ENCODE data around the gene ZBTB20. TPM values are rescaled to one million over a fixed set of nuclear protein-coding genes. Genes with fewer than 3 reads are reported as not detected.

Gene ZBTB20
- total RNA-seq, 3 donors from 2014 or later, result 62.9 to 150 (median 109) TPM

DNA sequence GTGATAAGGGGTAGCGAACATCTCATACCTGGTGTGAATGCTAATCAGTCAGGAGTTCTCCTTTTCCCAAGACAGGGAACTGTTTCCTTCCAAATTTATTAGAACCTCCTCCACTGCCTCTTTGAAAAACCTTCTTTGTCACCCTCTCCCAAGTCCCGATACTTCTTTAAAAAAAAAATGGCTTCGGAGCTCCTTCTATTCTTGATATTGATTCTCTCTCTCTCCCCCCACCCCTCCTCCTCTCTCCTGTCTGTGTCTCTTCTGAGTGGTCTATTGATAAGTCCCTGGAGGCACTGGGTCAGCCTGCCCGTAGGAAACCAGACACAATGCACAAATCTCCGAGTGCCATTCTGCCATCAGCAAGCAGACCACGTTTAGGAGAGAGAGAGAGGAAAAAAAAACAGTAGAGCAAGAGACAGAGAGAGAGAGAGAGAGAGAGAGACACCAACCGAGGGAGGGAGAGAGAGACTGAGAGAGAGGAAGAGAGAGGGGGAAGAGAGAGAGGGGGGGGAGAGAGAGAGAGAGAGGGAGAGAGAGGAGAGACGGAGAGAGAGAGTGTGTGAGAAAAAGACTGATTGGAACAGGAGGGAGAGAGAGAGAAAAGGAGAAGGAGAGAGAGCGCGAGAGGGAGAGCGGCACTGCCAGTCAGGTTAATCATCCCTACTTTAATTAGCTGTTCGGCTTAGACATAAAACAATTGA is 692.4 kb downstream of the ZBTB20 start:
- H3K27me3 ChIP-seq, result no peaks in the 10 kb centered on the region
- TF ChIP-seq CTCF (IDR thresholded peaks at IDR 0.05), result peak; percentile 21 to 66 (median 62)
- TF ChIP-seq POLR2A (IDR thresholded peaks at IDR 0.05), result no peak
- H3K36me3 ChIP-seq, result no peaks in the 10 kb centered on the region
- H3K4me1 ChIP-seq, result no peaks in the 10 kb centered on the region
- H3K27ac ChIP-seq, result peak overlapping the region; percentile 82 to 85
- intact Hi-C loops (cut with DNase I; ENCODE audit: low total_unique reads), result no loop called here
- H3K4me3 ChIP-seq, result peak overlapping the region; percentile 40 to 63 (median 47)
- no peaks in the 10 kb centered on the region for H3K9me3 ChIP-seq
- DNase-seq (ENCODE audit: low spot score in 2 of 2), result no peak

GRCh38 chr3:114453361-114453780 is 693.7 kb downstream of the ZBTB20 start:
- TF ChIP-seq CTCF (IDR thresholded peaks at IDR 0.05), result peak in 1 of 3 donors; percentile 7
- TF ChIP-seq POLR2AphosphoS5 (IDR thresholded peaks at IDR 0.05), result no peak
- intact Hi-C loops (cut with DNase I; ENCODE audit: low total_unique reads), result no loop called here
- DNase-seq (ENCODE audit: low spot score in 2 of 2), result no peak
- H3K9me3 ChIP-seq, result no peaks in the 10 kb centered on the region
- no peaks in the 10 kb centered on the region for H3K27me3 ChIP-seq
- peak overlapping the region in 2 of 3 donors; percentile 47 to 63 for H3K4me3 ChIP-seq
- peak overlapping the region; percentile 36 to 85 for H3K27ac ChIP-seq
- H3K36me3 ChIP-seq, result no peaks in the 10 kb centered on the region
- H3K4me1 ChIP-seq, result no peaks in the 10 kb centered on the region

DNA sequence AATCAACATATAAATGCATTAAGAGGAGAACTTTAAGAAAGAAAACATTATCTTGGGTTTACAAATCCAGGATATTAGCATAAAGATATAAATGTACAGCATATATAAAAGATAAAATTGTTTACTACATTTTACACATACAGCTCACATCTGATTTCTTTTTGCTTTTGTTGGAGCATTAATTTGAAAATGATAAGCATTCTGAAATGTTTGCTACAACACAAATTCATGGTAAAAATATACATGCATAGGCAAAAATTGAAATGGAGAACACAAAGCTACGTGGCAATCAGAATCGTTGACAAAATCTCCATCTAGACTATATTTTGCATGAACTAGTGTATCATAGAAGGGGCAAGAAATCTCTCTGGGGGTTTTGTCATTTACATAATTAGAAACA is 694.2 kb downstream of the ZBTB20 start:
- Histone ChIP-seq H3K4me1 (no peaks in the 10 kb centered on the region), H3K9me3 (no peaks in the 10 kb centered on the region), H3K4me3 (peak overlapping the region in 1 of 3 donors; percentile 63), H3K27me3 (no peaks in the 10 kb centered on the region), H3K27ac (peak overlapping the region; percentile 36 to 85), H3K36me3 (no peaks in the 10 kb centered on the region)
- DNase-seq (ENCODE audit: low spot score in 2 of 2), result no peak
- intact Hi-C loops (cut with DNase I; ENCODE audit: low total_unique reads), result no loop called here
- no peak for TF ChIP-seq POLR2AphosphoS5 (IDR thresholded peaks at IDR 0.05)
- no peak for TF ChIP-seq POLR2A (IDR thresholded peaks at IDR 0.05)
- TF ChIP-seq CTCF (IDR thresholded peaks at IDR 0.05), result no peak

GRCh38 chr3:114452256-114452655 is 694.8 kb downstream of the ZBTB20 start:
- no peaks in the 10 kb centered on the region for H3K36me3 ChIP-seq
- peak overlapping the region in 2 of 3 donors; percentile 26 to 29 for H3K4me3 ChIP-seq
- intact Hi-C loops (cut with DNase I; ENCODE audit: low total_unique reads), result no loop called here
- no peak for DNase-seq (ENCODE audit: low spot score in 2 of 2)
- H3K27me3 ChIP-seq, result no peaks in the 10 kb centered on the region
- H3K9me3 ChIP-seq, result no peaks in the 10 kb centered on the region
- peak overlapping the region; percentile 77 to 85 for H3K27ac ChIP-seq
- H3K4me1 ChIP-seq, result no peaks in the 10 kb centered on the region
- TF ChIP-seq POLR2A (IDR thresholded peaks at IDR 0.05), result no peak
- TF ChIP-seq CTCF (IDR thresholded peaks at IDR 0.05), result no peak
- TF ChIP-seq POLR2AphosphoS5 (IDR thresholded peaks at IDR 0.05), result no peak

DNA sequence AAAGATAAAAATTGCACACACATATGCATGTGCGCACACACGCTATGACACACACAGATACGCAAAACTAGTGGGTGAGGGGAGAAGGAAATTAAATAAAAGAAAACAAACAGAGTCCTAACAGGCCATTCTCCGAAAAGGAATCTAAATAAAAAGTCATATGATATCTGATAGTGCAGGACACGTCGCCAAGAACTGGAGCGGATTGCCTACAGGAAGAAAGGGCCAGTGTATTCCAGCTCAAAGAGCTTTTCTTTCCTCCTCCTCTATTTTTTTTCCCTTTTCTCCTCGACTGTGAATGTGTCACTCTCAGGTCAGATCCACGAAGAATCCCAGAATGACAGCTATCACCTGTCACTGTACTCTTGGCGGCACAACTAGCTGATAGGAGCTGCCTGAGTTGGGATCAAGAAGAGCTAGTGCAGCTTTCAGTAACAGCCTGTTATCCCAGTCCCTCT is 695.5 kb downstream of the ZBTB20 start:
- H3K36me3 ChIP-seq, result no peaks in the 10 kb centered on the region
- H3K4me3 ChIP-seq, result peak overlapping the region; percentile 8 to 57 (median 29)
- H3K4me1 ChIP-seq, result peaks cover 0 to 3% of the 10 kb centered on the region in 2 donors
- H3K27ac ChIP-seq, result peak overlapping the region; percentile 85 to 90
- peak in 1 of 2 donors; percentile 39 for DNase-seq (ENCODE audit: low spot score in 2 of 2)
- H3K27me3 ChIP-seq, result no peaks in the 10 kb centered on the region
- TF ChIP-seq CTCF (IDR thresholded peaks at IDR 0.05) (no peak), POLR2A (IDR thresholded peaks at IDR 0.05) (no peak), POLR2AphosphoS5 (IDR thresholded peaks at IDR 0.05) (no peak)
- intact Hi-C loops (cut with DNase I; ENCODE audit: low total_unique reads), result no loop called here
- no peaks in the 10 kb centered on the region for H3K9me3 ChIP-seq
